Panc1 (cell line): ENCODE measurements around the gene SFI1. TPM values are rescaled to one million over a fixed set of nuclear protein-coding genes. Genes with fewer than 3 reads are reported as not detected.
"Not testable (repeated sequence)": the region's sequence is repeated elsewhere in the genome, so short reads cannot be mapped to it uniquely, and the experiment has no call there.

Experiments used
- ATAC-seq: fragments of 200-7000 bp; cut with Tn5 transposase; 2 replicates; pipeline ENCODE4 v1.9.1; 2020; ENCODE audit warnings: mild to moderate bottlenecking, moderate library complexity
- BruUV-seq: library from RNA; stranded (reverse); fragments of 400-500 nt; replicated peaks from 2 replicates; lab custom pipeline; 2021; lab: Mats Ljungman, UMichigan
- CTCF ChIA-PET: fragments of 300-600 bp; sonication (Branson Sonifier 250); formaldehyde crosslinking; loops from one replicate; lab custom pipeline; 2022; ENCODE audit warnings: antibody characterized with exemption; lab: Charles Lee
- POLR2A ChIA-PET: fragments of 300-600 bp; sonication (Branson Sonifier 250); formaldehyde crosslinking; loops from one replicate; lab custom pipeline; 2022; ENCODE audit warnings: antibody characterized with exemption; lab: Charles Lee
- DNase-seq: peaks from one replicate; pipeline ENCODE4 v3.0.0-alpha.2; 2010; ENCODE audit warnings: low read depth, low spot score
- H3K27ac ChIP-seq: 2 replicates; pipeline ENCODE4 v1.5.1; 2011; ENCODE audit warnings: mild to moderate bottlenecking, low read length, inconsistent platforms
- H3K27me3 ChIP-seq: fragments of 200-500 bp; sonication (Bioruptor generic); 2 replicates; pipeline ENCODE4 v1.6.0; 2014; ENCODE audit warnings: low read length, inconsistent platforms; ENCODE audit not compliant: control insufficient read depth, insufficient read depth
- H3K36me3 ChIP-seq: fragments of 200-500 bp; sonication (Bioruptor generic); 2 replicates; pipeline ENCODE4 v1.5.1; 2014; ENCODE audit warnings: inconsistent platforms, mild to moderate bottlenecking, low read length, moderate library complexity; ENCODE audit not compliant: control insufficient read depth, insufficient read depth
- H3K4me1 ChIP-seq: 2 replicates; pipeline ENCODE4 v1.5.1; 2011; ENCODE audit warnings: inconsistent platforms, mild to moderate bottlenecking, low read length, moderate library complexity; ENCODE audit not compliant: control insufficient read depth, insufficient read depth
- H3K4me3 ChIP-seq, 2 experiments: 2 replicates each; pipeline ENCODE4 v1.5.1; 2011 to 2012; ENCODE audit warnings: low read depth in 2 of 2, low read length in 2 of 2, mild to moderate bottlenecking in 2 of 2, inconsistent platforms in 1 of 2, moderate library complexity in 1 of 2
- H3K9me3 ChIP-seq: fragments of 200-500 bp; sonication (Bioruptor generic); 2 replicates; pipeline ENCODE4 v1.5.1; 2014; ENCODE audit warnings: low read depth, mild to moderate bottlenecking, inconsistent platforms, low read length, moderate library complexity; ENCODE audit not compliant: control insufficient read depth, insufficient read depth
- POLR2AphosphoS5 ChIP-seq: IDR thresholded peaks from 2 replicates; pipeline ENCODE4 v1.6.1; 2012; ENCODE audit warnings: mild to moderate bottlenecking, low read depth, low read length, moderate library complexity
- REST ChIP-seq, 2 experiments: IDR thresholded peaks; 2 replicates each; pipeline ENCODE4 v1.6.1; 2011 to 2012; ENCODE audit warnings: low read depth in 2 of 2, control low read depth in 1 of 2, low read length in 1 of 2, mild to moderate bottlenecking in 1 of 2, moderate library complexity in 1 of 2; ENCODE audit not compliant: insufficient read depth in 1 of 2
- SIN3A ChIP-seq: IDR thresholded peaks from 2 replicates; pipeline ENCODE4 v1.6.1; 2012; ENCODE audit warnings: low read depth, mild to moderate bottlenecking, low read length, moderate library complexity, borderline replicate concordance; ENCODE audit not compliant: insufficient read depth
- TCF7L2 ChIP-seq: IDR thresholded peaks from 2 replicates; pipeline ENCODE4 v1.6.1; 2011; ENCODE audit warnings: mild to moderate bottlenecking, low read depth, low read length, inconsistent platforms
- in situ Hi-C: cut with HindIII; loops from 2 replicates; pipeline ENCODE4 v1.10.0; 2016; ENCODE audit warnings: low sequenced_read_pairs, low pct_unique_long_range_greater_than_20kb
- intact Hi-C: fragments of 100-400 bp; cut with micrococcal nuclease; formaldehyde crosslinking; loops from one replicate; pipeline ENCODE4 v1.10.0; 2022; ENCODE audit not compliant: unreplicated experiment
- total RNA-seq: library from RNA; stranded (reverse); gene quantifications from one replicate; pipeline ENCODE4 v1.2.1, GENCODE V29; 2021; ENCODE audit not compliant: unreplicated experiment
- TF ChIP-seq, protein P1 (sequence below): fragments of 450-650 bp; IDR thresholded peaks from 2 replicates; pipeline ENCODE4 v1.5.1; 2017; ENCODE audit warnings: mild to moderate bottlenecking

SFI1 gene
- total RNA-seq, 1 experiment from 2014 or later: 29.9 TPM

DNA sequence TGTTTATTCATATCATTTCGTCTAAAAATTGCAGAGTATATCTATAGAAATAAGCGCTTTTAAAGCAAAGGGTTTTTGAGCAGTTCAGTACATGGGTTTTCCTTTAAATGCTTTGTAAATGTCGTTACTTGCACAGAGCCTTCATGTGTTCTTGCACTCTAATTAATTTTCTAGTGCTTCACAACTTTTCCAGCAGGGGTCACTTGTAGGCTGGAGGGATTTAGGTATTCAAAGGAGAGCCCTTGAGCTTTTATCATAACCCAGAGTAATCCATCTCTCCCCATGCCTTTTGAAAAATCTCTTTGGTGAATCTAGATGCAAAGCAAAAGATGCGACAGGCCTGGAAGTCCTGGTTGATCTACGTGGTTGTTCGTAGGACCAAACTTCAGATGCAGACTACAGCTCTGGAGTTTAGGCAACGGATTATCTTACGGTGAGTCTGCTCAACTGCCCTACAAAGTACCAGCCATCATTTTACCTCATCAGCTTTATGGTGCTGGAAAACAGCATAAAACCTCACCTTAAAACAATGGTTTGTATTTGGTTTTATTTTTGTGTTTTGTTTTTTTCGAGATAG lies 60.4 kb downstream of the SFI1 start:
- in situ Hi-C loops: no loop called here
- Histone ChIP-seq H3K9me3 (no peaks in the 10 kb centered on the region), H3K27me3 (no peaks in the 10 kb centered on the region), H3K36me3 (no peaks in the 10 kb centered on the region; the same call in 1 of the 2 replicates), H3K4me1 (no peaks in the 10 kb centered on the region), H3K27ac (no peak overlapping the region), H3K4me3 (no peak overlapping the region)
- ATAC-seq (no peak), DNase-seq (no peak)
- intact Hi-C loops: no loop called here
- BruUV-seq: no TSS peak
- CTCF ChIA-PET: interaction anchor here (0.9 kb wide), 1 partner anchor 15 kb away, joined by 3 read pairs; no protein-coding TSS in a partner anchor
- POLR2A ChIA-PET: no interaction called here
- TF ChIP-seq, protein P1, sequence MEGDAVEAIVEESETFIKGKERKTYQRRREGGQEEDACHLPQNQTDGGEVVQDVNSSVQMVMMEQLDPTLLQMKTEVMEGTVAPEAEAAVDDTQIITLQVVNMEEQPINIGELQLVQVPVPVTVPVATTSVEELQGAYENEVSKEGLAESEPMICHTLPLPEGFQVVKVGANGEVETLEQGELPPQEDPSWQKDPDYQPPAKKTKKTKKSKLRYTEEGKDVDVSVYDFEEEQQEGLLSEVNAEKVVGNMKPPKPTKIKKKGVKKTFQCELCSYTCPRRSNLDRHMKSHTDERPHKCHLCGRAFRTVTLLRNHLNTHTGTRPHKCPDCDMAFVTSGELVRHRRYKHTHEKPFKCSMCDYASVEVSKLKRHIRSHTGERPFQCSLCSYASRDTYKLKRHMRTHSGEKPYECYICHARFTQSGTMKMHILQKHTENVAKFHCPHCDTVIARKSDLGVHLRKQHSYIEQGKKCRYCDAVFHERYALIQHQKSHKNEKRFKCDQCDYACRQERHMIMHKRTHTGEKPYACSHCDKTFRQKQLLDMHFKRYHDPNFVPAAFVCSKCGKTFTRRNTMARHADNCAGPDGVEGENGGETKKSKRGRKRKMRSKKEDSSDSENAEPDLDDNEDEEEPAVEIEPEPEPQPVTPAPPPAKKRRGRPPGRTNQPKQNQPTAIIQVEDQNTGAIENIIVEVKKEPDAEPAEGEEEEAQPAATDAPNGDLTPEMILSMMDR: peak; percentile 68
- no peak for TF ChIP-seq POLR2AphosphoS5
- no peak for TF ChIP-seq TCF7L2
- TF ChIP-seq SIN3A: no peak
- TF ChIP-seq REST (IDR thresholded peaks at IDR 0.05; ENCODE audit: insufficient read depth in 1 of 2, low read depth in 2 of 2, low read length in 1 of 2): no peak

DNA sequence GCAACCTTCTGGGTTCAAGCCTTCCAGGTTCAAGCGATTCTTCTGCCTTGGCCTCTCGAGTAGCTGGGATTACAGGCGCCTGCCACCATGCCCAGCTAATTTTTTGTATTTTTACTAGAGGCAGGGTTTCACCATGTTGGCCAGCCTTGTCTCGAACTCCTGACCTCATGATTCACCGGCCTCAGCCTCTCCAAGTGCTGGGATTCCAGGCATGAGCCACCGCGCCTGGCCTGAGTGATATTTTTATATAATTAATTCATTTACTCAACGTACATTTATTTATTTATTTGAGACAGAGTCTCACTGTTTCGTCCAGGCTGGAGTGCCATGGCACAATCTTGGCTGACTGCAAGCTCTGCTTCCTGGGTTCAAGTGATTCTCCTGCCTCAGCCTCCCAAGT lies 62.2 kb downstream of the SFI1 start:
- BruUV-seq, H3K36me3 ChIP-seq, H3K27me3 ChIP-seq, in situ Hi-C loops, POLR2A ChIA-PET, H3K4me1 ChIP-seq, DNase-seq, H3K9me3 ChIP-seq, H3K27ac ChIP-seq, intact Hi-C loops, ATAC-seq, H3K4me3 ChIP-seq, CTCF ChIA-PET: not testable (repeated sequence)

GRCh38 chr22:31561238-31561887 lies 65.0 kb downstream of the SFI1 start:
- in situ Hi-C loops: no loop called here
- Histone ChIP-seq H3K4me3 (no peak overlapping the region), H3K27ac (no peak overlapping the region), H3K9me3 (no peaks in the 10 kb centered on the region), H3K36me3 (no peaks in the 10 kb centered on the region; the same call in 1 of the 2 replicates), H3K27me3 (no peaks in the 10 kb centered on the region), H3K4me1 (no peaks in the 10 kb centered on the region)
- TF ChIP-seq POLR2AphosphoS5 (no peak), TCF7L2 (no peak), SIN3A (no peak)
- TF ChIP-seq, protein P1: peak; percentile 85
- intact Hi-C loops: loop anchor here (10.0 kb wide), 1 partner anchor 73 kb away; no protein-coding TSS in a partner anchor
- no TSS peak for BruUV-seq
- peak; percentile 36 for DNase-seq
- ChIA-PET POLR2A (no interaction called here), CTCF (interaction anchor here (0.6 to 0.7 kb wide), 2 partner anchors 191 to 409 kb away, joined by 3 read pairs; no protein-coding TSS in a partner anchor)
- ATAC-seq: peak; percentile 98
